ENCODE results near the gene OR12D3.
"Not testable (repeated sequence)": the region's sequence is repeated elsewhere in the genome, so short reads cannot be mapped to it uniquely, and the experiment has no call there.

OR12D3 gene

GRCh38 chr6:29375191-29375590 is at the start of gene OR12D3:
Gene OR12D3, minus strand, starts transcription at chr6:29375291. Its CDS starts 4 bp downstream, at chr6:29375287.
- DNase-seq (ENCODE audit: low spot score): no peak

DNA sequence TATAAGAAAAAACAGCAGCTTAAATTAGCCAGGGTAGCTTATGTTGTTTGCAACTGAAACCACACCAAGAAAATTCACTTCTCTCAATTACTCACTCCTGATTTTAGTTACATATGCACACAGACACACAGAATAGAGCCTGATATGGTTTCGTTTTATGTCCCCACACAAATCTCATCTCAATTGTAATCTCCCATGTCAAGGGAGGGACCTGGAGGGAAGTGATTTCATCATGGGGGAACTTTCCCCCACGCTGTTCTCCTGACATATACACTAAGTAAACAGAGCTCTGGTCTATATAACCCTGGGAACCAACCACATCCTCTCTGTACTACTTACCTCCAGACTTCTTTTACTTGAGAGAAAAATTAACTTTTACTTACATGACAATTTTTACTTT is 49.5 kb upstream of the OR12D3 start:
- DNase-seq (ENCODE audit: low spot score): no peak

DNA sequence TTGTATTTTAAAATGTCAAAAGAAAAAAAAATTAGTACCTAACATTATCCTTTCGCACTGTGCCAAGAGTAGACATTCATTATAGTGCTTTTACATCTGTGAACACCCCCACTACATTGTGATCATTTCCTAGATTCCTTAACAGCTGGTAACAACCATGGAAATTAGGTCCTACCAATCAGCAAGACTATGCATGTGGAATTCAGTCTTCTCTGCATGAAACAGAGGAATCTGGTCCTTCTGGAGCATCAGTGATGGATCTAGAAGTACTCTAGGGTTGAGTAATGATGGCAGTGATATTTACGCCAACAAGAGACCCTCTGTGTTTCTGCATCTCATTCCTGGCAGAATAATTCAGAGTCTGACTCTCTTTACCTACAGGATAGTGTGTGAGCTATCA is 49.1 kb upstream of the OR12D3 start:
- no peak for DNase-seq (ENCODE audit: low spot score)

DNA sequence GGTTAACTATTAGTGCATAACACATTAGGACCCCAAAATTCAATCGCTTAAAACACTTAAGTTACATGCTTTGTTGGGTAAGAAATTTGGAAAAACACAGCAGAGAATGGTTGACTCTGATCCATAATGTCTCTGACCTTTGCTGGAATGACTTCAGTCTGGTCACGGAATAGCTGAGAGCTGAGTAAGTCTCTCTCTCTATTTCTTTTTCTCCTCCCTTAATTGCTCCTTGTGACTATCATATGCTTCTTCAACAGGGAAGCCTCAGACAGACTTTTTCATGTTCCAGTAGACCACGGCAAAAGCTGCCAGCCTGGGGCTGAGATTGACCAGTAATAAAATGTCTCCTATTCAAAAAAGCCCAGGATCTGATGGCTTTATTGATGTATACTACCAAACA is 44.4 kb upstream of the OR12D3 start:
- DNase-seq (ENCODE audit: low spot score): no peak

GRCh38 chr6:29414588-29414987 is 39.5 kb upstream of the OR12D3 start, which contains the start of gene OR12D1:
Gene OR12D1, plus strand, starts transcription at chr6:29414928.
- no peak for DNase-seq (ENCODE audit: low spot score)

DNA sequence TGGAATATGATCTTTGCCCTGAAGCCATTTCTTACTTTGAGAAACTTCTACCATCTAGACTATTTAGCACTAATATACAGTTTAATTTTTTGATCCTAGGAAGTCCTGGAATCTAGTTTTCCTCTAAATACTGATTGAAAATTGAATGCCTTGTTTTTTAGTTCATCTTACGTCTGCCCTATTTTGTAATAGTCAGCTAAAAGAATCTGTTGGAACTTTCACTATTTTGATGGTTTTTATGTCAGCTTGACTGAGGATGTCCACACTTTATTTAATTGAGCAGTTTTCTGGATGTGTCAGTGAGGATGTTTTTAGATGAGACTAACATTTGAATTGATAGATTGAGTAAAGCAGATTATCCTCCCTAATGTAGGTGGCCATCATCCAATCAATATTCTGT is 28.7 kb upstream of the OR12D3 start:
- no peak for DNase-seq (ENCODE audit: low spot score)

DNA sequence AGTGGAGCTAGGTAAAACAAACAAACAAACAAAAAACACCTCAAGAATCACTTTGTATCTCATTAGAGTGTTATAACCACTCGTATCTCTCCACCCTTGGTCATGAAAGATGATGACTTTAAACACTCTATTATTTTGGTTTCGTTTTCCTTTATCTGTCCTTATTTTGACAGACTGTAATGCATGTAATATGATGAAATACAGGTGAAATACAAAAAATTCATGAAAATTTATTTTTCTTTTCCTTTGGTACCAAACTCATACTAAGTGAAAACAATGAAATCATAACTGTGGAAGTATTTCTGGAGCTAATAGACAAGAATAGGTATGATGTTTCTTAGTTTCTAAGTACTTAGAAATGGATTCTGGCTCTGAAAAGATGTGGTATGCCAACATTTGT is 24.4 kb upstream of the OR12D3 start:
- no peak for DNase-seq (ENCODE audit: low spot score)

GRCh38 chr6:29395331-29395730 is 20.2 kb upstream of the OR12D3 start, which contains the start of gene OR12D2:
Gene OR12D2, plus strand, starts transcription at chr6:29395631. Its CDS starts 1,069 bp downstream, at chr6:29396700.
- no peak for DNase-seq (ENCODE audit: low spot score)

DNA sequence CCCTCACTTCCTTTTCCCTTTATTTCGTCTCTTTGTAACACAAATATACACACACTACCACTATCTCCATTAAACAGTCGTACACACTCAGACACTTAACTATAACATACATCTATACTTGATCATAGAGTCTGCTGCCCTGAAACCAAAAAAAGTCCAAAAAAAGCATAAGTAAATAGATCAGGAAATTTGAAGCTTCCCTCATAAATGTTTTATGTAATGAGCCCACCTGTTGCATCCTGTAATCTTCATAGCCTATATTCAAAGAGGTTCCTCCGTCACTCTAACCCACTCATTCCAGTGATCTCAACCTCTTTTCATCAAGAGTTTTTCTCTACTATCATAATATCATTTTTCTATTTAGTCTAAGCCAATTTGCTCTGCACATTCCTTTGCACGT is 13.4 kb upstream of the OR12D3 start:
- DNase-seq (ENCODE audit: low spot score): no peak

DNA sequence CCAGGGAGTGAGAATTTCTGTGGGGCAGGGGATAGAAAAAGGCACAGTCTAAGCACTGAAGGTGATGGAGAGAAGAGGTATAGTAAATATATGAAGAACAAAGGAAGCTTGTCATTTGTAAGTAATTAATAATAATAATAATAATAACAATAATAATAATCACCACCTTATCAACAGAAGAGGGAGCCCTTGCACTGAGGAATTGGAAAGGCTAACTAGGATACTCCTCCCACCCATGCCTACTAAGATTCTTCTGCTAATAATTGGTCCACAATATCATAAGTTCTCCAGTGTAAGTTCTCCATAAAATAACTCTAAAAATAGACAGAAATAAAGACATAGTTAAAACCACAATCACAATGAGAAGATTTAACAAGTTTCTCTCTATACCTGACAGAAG is 912 bp upstream of the OR12D3 start:
- DNase-seq (ENCODE audit: low spot score): no peak

GRCh38 chr6:29368765-29369164 is 6.3 kb downstream of the OR12D3 start, which contains the start of gene OR5V1:
Gene OR5V1, minus strand, starts transcription at chr6:29368865. Its CDS starts 12,670 bp downstream, at chr6:29356195.
- DNase-seq (ENCODE audit: low spot score): no peak

- DNase-seq (ENCODE audit: low spot score): no peak
Measured at GRCh38 chr6:29355603-29356002, 19.5 kb downstream of the OR12D3 start.

DNA sequence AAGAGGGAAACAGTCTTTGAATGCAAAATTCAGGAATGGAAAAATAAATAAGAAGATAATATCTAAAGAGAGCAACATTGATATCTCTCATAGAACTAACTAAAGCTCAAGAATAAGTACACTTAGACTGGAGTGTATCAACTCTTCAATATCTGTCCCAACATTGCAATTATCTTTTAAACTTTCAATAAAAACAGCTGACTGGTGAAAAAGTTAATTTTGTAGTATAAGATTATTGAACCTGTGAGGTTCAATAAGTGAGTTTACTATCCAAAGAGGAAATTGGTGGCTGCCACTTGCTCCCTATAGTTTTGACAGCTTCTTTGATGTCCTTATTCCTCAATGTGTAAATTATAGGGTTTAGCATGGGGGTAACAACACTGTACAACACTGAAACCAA is 20.1 kb downstream of the OR12D3 start:
- DNase-seq (ENCODE audit: low spot score): no peak

GRCh38 chr6:29349348-29349747 is 25.7 kb downstream of the OR12D3 start:
- DNase-seq (ENCODE audit: low spot score): not testable (repeated sequence)

- DNase-seq (ENCODE audit: low spot score): no peak
Measured at GRCh38 chr6:29345380-29345779, 29.7 kb downstream of the OR12D3 start.

DNA sequence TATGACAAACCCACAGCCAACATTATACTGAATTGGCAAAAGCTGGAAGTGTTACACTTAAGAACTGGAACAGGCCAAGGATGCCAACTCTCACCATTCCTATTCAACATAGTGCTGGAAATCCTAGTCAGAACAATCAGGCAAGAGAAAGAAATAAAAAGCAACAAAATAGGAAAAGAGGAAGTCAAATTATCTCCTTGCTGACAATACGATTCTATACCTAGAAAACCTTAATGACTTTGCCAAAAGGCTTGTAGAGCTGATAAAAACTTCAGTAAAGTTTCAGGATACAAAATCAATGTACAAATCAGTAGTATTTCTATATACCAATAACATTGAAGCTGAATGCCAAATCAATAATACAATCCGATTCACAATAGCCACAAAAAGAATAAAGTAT is 38.8 kb downstream of the OR12D3 start:
- DNase-seq (ENCODE audit: low spot score): no peak

DNA sequence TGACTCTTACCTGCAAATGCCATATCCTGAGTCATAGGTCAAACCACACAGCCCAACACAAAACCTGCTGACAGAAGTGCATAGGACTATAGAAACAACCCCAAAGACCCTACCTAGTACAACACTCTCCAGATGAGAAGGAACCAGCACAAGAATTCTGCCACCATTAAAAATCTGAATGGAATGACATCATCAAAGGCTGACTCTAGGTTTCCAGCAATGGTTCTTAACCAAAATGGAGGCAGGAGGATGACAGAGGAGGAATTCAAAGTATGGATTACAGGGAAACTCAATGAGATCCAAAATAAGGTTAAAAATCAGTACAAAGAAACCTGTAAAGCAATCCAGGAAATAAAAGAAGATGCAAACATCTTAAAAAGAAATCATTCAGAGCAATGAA is 42.4 kb downstream of the OR12D3 start:
- DNase-seq (ENCODE audit: low spot score): no peak

DNA sequence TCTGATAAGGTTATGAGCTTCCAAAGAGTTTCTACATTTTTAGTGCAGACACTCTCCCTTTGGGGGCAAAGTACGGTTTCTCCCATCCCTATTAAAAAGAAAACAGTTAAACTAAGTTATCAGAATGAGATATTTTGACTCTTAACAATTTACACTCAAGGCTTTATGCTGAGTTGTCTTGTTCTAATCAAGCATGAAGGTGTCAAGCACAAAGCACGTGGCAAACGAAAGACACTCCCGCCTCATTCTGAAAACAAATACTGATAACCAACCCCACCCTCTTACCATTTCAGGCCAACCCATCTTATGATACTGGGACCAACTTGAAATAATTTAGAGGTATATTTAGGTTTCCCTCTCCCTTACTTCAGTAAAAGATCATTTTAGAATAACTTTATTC is 49.3 kb downstream of the OR12D3 start:
- DNase-seq (ENCODE audit: low spot score): no peak

All from HuH-7 (cell line).